HepG2 (cell line): ENCODE data around the gene TFF1. TPM values are rescaled to one million over a fixed set of nuclear protein-coding genes. Genes with fewer than 3 reads are reported as not detected.

Source experiments
- ARID3A ChIP-seq: IDR thresholded peaks from 2 replicates; pipeline ENCODE4 v1.6.1; 2012; ENCODE audit warnings: low read depth, low read length, improper control_type of control experiment
- ELF1 ChIP-seq: sonication (generic); formaldehyde crosslinking; IDR thresholded peaks from 2 replicates; pipeline ENCODE4 v1.4.0; 2020; ENCODE audit warnings: missing genetic modification reagents
- MXD4 ChIP-seq: IDR thresholded peaks from 2 replicates; pipeline ENCODE4 v1.6.1; 2016; ENCODE audit warnings: mild to moderate bottlenecking, missing biosample characterization, missing genetic modification reagents
- PITX1 ChIP-seq: sonication (generic); formaldehyde crosslinking; IDR thresholded peaks from 2 replicates; pipeline ENCODE4 v1.5.1; 2020; ENCODE audit warnings: mild to moderate bottlenecking, missing genetic modification reagents
- RARG ChIP-seq: sonication (generic); formaldehyde crosslinking; IDR thresholded peaks from 2 replicates; pipeline ENCODE4 v1.4.0; 2020; ENCODE audit warnings: low read depth, mild to moderate bottlenecking, missing genetic modification reagents
- SOX5 ChIP-seq: IDR thresholded peaks from 2 replicates; pipeline ENCODE4 v1.6.1; 2016; ENCODE audit warnings: borderline replicate concordance
- YEATS4 ChIP-seq: sonication (generic); formaldehyde crosslinking; IDR thresholded peaks from 2 replicates; pipeline ENCODE4 v1.4.0; 2020; ENCODE audit warnings: missing genetic modification reagents, borderline replicate concordance
- ZBTB34 ChIP-seq: sonication (generic); formaldehyde crosslinking; IDR thresholded peaks from 2 replicates; pipeline ENCODE4 v1.8.0; 2022; ENCODE audit warnings: mild to moderate bottlenecking, missing genetic modification reagents
- ZBTB37 ChIP-seq: sonication (generic); formaldehyde crosslinking; IDR thresholded peaks from 2 replicates; pipeline ENCODE4 v1.4.0; 2020; ENCODE audit warnings: mild to moderate bottlenecking, missing genetic modification reagents
- ZHX1 ChIP-seq: sonication (generic); formaldehyde crosslinking; IDR thresholded peaks from 2 replicates; pipeline ENCODE4 v1.8.1; 2022; ENCODE audit warnings: low read depth, mild to moderate bottlenecking, missing genetic modification reagents
- ZNF136 ChIP-seq: sonication (generic); formaldehyde crosslinking; IDR thresholded peaks from 2 replicates; pipeline ENCODE4 v1.8.1; 2022; ENCODE audit warnings: low read depth, mild to moderate bottlenecking, moderate library complexity, missing genetic modification reagents
- ZNF574 ChIP-seq: sonication (generic); formaldehyde crosslinking; IDR thresholded peaks from 2 replicates; pipeline ENCODE4 v1.4.0; 2020; ENCODE audit warnings: missing genetic modification reagents
- ZNF605 ChIP-seq: sonication (generic); formaldehyde crosslinking; IDR thresholded peaks from 2 replicates; pipeline ENCODE4 v1.8.0; 2022; ENCODE audit warnings: mild to moderate bottlenecking, missing genetic modification reagents
- ZNF670 ChIP-seq: sonication (generic); formaldehyde crosslinking; IDR thresholded peaks from 2 replicates; pipeline ENCODE4 v1.8.0; 2022; ENCODE audit warnings: mild to moderate bottlenecking, missing genetic modification reagents, borderline replicate concordance
- polyA plus RNA-seq, 8 experiments: library from polyadenylated mRNA; depleted of rRNA in 3 of 8; stranded (reverse) in 7 of 8; unstranded in 1 of 8; fragments of >200 nt; fragmentation: Illumina TruSeq in 4 of 8; extraction: Trizol in 4 of 8; gene quantifications; 2 replicates each; pipeline versions ENCODE4 v1.2.1 to v1.2.3, GENCODE V29; 2011 to 2016; ENCODE audit warnings: low read depth in 4 of 8, missing spikeins in 1 of 8, mixed read lengths in 1 of 8; ENCODE audit not compliant: insufficient read depth in 1 of 8
- total RNA-seq, 5 experiments: library from RNA; depleted of rRNA; stranded (reverse); fragments of >200 nt; fragmentation: Illumina TruSeq; extraction: Trizol; gene quantifications; 2 replicates each; pipeline ENCODE4 v1.2.3, GENCODE V29; 2016; ENCODE audit warnings: low read depth in 1 of 5
- TF ChIP-seq, protein P1 (sequence below): sonication (generic); formaldehyde crosslinking; IDR thresholded peaks from 2 replicates; pipeline ENCODE4 v1.5.0; 2020; ENCODE audit warnings: mild to moderate bottlenecking, missing genetic modification reagents, moderate library complexity

TFF1 gene
- total and polyA plus RNA-seq, 2 of the 13 experiments (the other 11 are each of a cell fraction or from before 2014, with no cell fraction given), result 0.24 to 19.4 TPM

- TF ChIP-seq ZHX1 (peak; percentile 42; the same call in 1 of the 2 replicates), PITX1 (CRISPR knock-in tag) (peak; percentile 84), ELF1 (CRISPR knock-in tag) (peak; percentile 33; the same call in 1 of the 2 replicates), ZNF136 (CRISPR knock-in tag) (no peak), MXD4 (CRISPR knock-in tag) (no peak), ZNF670 (CRISPR knock-in tag) (0 out of 2 replicates have a peak, but pooled peaks have one; percentile 65), ZNF605 (no peak), ZNF574 (peak; percentile 67; the same call in 1 of the 2 replicates), SOX5 (CRISPR knock-in tag) (peak; percentile 93), ARID3A (no peak; the same call in 1 of the 2 replicates), ZBTB37 (peak; percentile 68; the same call in 1 of the 2 replicates), YEATS4 (CRISPR knock-in tag) (no peak), ZBTB34 (CRISPR knock-in tag) (peak; percentile 90; the same call in 1 of the 2 replicates), RARG (CRISPR knock-in tag) (no peak)
- TF ChIP-seq, protein P1, sequence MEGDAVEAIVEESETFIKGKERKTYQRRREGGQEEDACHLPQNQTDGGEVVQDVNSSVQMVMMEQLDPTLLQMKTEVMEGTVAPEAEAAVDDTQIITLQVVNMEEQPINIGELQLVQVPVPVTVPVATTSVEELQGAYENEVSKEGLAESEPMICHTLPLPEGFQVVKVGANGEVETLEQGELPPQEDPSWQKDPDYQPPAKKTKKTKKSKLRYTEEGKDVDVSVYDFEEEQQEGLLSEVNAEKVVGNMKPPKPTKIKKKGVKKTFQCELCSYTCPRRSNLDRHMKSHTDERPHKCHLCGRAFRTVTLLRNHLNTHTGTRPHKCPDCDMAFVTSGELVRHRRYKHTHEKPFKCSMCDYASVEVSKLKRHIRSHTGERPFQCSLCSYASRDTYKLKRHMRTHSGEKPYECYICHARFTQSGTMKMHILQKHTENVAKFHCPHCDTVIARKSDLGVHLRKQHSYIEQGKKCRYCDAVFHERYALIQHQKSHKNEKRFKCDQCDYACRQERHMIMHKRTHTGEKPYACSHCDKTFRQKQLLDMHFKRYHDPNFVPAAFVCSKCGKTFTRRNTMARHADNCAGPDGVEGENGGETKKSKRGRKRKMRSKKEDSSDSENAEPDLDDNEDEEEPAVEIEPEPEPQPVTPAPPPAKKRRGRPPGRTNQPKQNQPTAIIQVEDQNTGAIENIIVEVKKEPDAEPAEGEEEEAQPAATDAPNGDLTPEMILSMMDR (CRISPR knock-in tag), result no peak
These were observed 19.8 kb upstream of the TFF1 start (continued) for GRCh38 chr21:42386034-42386591.
